Measurements from ENCODE around the gene RDX.

DNA sequence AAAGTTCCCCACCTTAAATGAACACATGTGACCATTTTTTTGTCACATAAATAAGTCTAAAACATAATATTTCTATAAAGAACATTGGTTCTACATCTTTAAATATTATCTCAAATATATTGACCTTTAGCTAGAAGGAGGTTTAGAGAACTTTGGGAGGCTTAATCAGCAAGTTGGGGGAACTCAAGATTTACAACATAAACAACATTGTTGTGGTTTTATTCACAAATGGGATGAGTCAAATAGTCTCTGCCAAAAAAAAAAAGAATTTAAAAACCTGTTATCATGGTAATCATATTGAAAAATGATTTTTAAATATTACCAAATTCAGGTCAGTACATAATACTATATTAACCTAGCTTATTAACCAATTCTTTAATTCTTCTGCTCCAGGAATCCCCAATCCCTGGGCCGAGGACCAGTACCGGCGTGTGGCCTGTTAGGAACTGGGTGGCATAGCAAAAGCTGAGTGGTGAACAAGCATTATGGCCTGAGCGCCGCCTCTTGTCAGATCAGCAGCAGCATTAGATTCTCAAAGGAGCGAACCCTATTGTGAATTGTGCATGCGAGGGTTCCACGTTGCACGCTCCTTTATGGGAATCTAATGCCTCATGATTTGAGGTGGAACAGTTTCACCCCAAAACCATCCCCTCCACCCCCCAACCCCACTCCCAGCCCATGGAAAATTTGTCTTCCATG is 98.2 kb downstream of the RDX start:
- TF ChIP-seq, protein P1, sequence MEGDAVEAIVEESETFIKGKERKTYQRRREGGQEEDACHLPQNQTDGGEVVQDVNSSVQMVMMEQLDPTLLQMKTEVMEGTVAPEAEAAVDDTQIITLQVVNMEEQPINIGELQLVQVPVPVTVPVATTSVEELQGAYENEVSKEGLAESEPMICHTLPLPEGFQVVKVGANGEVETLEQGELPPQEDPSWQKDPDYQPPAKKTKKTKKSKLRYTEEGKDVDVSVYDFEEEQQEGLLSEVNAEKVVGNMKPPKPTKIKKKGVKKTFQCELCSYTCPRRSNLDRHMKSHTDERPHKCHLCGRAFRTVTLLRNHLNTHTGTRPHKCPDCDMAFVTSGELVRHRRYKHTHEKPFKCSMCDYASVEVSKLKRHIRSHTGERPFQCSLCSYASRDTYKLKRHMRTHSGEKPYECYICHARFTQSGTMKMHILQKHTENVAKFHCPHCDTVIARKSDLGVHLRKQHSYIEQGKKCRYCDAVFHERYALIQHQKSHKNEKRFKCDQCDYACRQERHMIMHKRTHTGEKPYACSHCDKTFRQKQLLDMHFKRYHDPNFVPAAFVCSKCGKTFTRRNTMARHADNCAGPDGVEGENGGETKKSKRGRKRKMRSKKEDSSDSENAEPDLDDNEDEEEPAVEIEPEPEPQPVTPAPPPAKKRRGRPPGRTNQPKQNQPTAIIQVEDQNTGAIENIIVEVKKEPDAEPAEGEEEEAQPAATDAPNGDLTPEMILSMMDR (conservative IDR thresholded peaks at IDR 0.05; ENCODE audit: low read length): no peak
- no peak for TF ChIP-seq EZH2phosphoT487 (IDR thresholded peaks at IDR 0.05; ENCODE audit: borderline replicate concordance)
